ENCODE results near the gene RGS3. TPM values are rescaled to one million over a fixed set of nuclear protein-coding genes. Genes with fewer than 3 reads are reported as not detected.
"Not testable (repeated sequence)": the region's sequence is repeated elsewhere in the genome, so short reads cannot be mapped to it uniquely, and the experiment has no call there.

The RGS3 gene
- total RNA-seq, 1 donor from 2014 or later: 59.9 TPM

GRCh38 chr9:113548221-113549041, 84.9 kb downstream of the RGS3 start:
- peak; percentile 50 for DNase-seq

GRCh38 chr9:113549892-113550291, 86.4 kb downstream of the RGS3 start:
- not testable (repeated sequence) for DNase-seq

- no peak for DNase-seq
Measured at GRCh38 chr9:113556877-113557593, 93.5 kb downstream of the RGS3 start.

- DNase-seq: peak; percentile 53
Measured at GRCh38 chr9:113558632-113559502, 95.3 kb downstream of the RGS3 start.

GRCh38 chr9:113559834-113560800, 96.6 kb downstream of the RGS3 start:
- no peak for DNase-seq

- no peak for DNase-seq
Measured at GRCh38 chr9:113562653-113563381, 99.3 kb downstream of the RGS3 start.

GRCh38 chr9:113563826-113564497, 100.4 kb downstream of the RGS3 start:
- DNase-seq: no peak

GRCh38 chr9:113564498-113565237, 101.1 kb downstream of the RGS3 start:
- DNase-seq: peak; percentile 80

GRCh38 chr9:113566016-113566711, 102.6 kb downstream of the RGS3 start:
- DNase-seq: peak; percentile 52

GRCh38 chr9:113566712-113567071, 103.2 kb downstream of the RGS3 start:
- DNase-seq: no peak

GRCh38 chr9:113567361-113568080, 104.0 kb downstream of the RGS3 start:
- DNase-seq: no peak

- DNase-seq: no peak
Measured at GRCh38 chr9:113568081-113568435, 104.5 kb downstream of the RGS3 start.

GRCh38 chr9:113568571-113569321, 105.2 kb downstream of the RGS3 start:
- DNase-seq: peak; percentile 94

- DNase-seq: no peak
Measured at GRCh38 chr9:113569472-113570060, 106.0 kb downstream of the RGS3 start.

- DNase-seq: no peak
Measured at GRCh38 chr9:113570106-113570505, 106.6 kb downstream of the RGS3 start.

GRCh38 chr9:113570749-113571711, 107.5 kb downstream of the RGS3 start:
- no peak for DNase-seq
